WI38 (cell line): ENCODE measurements around the gene ACP3.
"Not testable (repeated sequence)": the region's sequence is repeated elsewhere in the genome, so short reads cannot be mapped to it uniquely, and the experiment has no call there.

Experiments
- H3K4me3 ChIP-seq: 2 replicates; pipeline ENCODE4 v1.5.1; 2011; ENCODE audit warnings: low read depth, mild to moderate bottlenecking, control low read depth, low read length
- TF ChIP-seq, protein P1 (sequence below): IDR thresholded peaks from 2 replicates; pipeline ENCODE4 v1.5.1; 2012; ENCODE audit warnings: low read depth, mild to moderate bottlenecking, control low read depth, low read length

Gene ACP3

DNA sequence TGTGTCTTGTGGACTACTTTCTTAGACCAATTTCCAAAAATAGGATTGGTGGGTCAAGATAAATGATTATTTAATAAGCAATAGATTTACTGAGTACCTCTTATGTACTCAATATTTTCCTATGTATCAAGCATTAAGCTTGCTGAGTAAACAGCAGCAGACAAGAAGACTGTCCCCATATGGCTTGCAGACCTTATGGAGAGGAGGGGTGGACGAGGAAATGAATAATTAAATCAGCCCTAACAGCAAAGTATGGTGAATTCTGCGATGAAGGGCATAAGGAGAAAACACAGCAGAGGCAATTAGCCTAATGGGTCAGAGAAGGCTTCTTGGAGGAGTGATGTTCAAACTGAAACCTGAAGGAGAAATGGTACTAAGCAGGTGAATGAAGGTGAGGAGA is 45.1 kb downstream of the ACP3 start:
- no peak overlapping the region for H3K4me3 ChIP-seq
- TF ChIP-seq, protein P1, sequence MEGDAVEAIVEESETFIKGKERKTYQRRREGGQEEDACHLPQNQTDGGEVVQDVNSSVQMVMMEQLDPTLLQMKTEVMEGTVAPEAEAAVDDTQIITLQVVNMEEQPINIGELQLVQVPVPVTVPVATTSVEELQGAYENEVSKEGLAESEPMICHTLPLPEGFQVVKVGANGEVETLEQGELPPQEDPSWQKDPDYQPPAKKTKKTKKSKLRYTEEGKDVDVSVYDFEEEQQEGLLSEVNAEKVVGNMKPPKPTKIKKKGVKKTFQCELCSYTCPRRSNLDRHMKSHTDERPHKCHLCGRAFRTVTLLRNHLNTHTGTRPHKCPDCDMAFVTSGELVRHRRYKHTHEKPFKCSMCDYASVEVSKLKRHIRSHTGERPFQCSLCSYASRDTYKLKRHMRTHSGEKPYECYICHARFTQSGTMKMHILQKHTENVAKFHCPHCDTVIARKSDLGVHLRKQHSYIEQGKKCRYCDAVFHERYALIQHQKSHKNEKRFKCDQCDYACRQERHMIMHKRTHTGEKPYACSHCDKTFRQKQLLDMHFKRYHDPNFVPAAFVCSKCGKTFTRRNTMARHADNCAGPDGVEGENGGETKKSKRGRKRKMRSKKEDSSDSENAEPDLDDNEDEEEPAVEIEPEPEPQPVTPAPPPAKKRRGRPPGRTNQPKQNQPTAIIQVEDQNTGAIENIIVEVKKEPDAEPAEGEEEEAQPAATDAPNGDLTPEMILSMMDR, result no peak

DNA sequence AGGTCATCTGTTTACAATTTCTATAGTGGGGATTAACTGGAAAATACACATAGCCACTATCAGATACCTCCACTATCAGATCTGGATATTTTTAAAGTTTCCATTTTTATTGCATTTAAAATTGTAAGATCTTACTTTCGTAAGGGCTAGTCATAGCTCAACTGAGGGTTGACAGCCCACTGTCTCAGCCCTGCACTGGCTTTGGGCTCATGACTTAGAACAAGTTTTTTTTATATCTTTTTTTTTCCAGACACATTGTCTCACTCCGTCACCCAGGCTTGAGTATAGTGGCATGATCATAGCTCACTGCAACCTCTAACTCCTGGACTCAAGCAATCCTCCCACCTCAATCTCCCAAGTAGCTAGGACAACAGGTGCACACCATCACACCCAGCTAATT is 51.3 kb downstream of the ACP3 start:
- no peak overlapping the region for H3K4me3 ChIP-seq
- TF ChIP-seq, protein P1, result no peak

DNA sequence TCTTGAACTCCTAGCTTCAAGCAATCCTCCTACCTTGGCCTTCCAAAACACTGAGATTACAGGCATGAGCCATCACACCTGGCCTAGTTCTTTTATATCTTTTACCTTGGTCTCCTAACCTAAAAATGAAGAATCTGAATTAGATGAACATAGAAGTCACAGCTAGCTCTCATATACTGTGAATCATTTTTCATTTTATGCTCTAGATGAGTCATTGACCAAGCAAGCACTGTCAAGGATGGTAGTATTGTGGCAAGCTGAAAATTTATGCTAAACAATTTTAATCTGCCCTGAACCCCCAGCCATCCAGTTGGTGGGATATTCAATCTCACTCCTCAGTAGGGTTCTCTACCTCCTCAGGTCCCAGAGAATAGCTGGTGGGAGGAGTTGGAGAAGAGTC is 51.8 kb downstream of the ACP3 start:
- H3K4me3 ChIP-seq, result no peak overlapping the region
- TF ChIP-seq, protein P1, result no peak

DNA sequence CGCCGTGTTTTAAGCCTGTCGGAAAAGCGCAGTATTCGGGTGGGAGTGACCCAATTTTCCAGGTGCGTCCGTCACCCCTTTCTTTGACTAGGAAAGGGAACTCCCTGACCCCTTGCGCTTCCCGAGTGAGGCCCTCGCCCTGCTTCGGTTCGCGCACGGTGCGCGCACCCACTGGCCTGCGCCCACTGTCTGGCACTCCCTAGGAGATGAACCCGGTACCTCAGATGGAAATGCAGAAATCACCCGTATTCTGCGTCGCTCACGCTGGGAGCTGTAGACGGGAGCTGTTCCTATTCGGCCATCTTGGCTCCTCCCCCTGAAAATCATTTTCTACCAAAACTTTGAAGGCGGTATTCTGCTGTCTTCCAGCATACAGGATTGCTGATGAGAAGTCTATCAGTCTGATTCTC is 59.7 kb downstream of the ACP3 start:
- H3K4me3 ChIP-seq, result not testable (repeated sequence)

DNA sequence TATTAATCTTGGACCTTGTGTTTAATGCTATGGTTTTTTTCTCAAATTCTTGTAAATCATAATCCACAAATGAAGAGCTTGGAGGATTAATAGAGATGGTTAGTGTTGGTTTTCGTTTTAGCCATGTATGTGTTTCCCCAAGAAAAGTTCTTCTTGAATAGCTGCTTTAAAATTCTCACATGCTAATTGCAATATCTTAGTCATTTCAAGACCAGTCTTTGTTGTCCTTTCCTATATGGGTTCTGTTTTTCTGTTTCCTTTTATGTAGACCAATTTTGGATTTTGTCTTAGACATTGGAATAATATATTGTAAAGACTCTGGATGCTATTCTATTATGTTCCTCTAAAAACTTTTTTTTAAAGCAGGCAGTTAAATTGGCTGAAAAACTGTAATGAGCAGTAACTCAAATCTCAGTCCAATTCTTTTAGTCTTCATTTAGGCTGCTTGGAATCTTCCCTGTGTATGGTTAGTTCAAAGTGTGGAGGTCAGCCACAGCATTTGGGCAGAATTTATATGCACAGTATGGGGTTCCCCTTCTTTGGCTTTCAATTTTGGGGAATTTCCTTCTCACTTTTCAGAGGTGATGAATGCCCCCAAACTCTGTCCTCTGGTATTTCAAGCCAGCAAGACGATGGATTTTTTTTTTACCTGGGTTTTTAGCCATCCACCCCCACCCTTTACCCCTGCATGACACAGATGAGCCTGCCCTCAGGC is 61.0 kb downstream of the ACP3 start:
- no peak overlapping the region for H3K4me3 ChIP-seq
- TF ChIP-seq, protein P1, result no peak

DNA sequence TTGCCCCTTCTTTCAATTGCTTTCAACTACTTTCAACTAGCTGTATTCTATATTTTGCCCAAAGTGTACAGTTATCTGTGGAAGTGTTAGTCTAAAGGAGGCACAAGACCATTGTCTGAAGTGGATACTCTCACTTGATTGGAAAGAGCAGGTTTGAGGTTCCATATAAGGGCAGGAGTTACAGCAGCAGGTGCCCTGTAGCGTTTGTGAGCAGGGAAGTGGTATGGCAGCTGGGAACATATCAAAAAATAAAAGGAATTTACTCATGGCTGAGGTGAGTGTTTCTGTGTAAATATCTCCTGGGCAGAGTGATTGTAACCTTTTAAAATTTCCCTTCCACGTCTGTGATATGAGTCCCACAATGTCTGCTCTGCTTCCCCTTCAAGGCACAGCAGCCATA is 61.6 kb downstream of the ACP3 start:
- TF ChIP-seq, protein P1, result no peak
- no peak overlapping the region for H3K4me3 ChIP-seq

DNA sequence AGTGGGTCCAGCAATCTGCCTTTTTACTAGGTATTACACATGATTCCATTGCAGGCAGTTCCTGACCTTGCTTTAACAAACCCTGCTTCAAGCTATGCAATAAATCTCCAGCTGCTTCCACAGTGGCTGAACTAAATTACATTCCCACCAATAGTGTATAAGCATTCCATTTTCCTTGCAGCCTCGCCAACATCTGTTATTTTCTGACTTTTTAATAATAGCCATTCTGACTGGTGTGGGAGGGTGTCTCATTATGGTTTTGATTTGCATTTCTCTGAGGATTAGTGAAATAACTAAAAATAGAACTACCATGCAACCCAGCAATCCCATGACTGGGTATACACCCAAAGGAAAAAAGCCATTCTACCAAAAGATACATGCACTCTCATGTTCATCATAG is 63.7 kb downstream of the ACP3 start:
- TF ChIP-seq, protein P1, result no peak
- no peak overlapping the region for H3K4me3 ChIP-seq

DNA sequence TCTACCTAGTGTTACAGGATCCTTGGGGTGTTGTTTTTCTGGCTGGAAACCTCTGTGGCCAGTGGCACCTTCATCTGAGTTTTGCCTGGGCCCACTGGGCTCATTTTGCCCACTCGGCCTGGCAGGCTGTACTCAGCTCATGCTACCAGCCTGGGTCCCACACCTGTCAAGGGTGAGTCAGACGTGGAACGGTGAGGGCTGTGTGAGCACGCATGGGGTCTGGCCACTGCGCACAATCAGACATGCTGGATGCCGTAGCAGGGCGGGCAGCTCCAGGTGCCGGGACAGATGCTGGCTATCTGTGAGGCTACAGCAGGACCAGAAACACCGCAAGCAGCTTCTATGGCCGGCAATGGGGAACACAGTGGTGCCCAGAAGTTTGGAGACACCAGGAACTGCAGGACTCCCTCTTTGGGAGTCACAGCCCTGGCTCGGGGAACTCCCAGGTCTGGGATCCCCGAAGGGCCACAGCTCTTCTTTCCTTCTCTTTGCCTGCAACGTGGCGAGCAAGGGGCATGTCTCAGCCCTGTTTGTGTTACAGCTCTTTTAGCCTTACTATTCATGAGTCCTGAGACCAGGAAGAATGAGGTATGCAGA is 64.2 kb downstream of the ACP3 start:
- no peak overlapping the region for H3K4me3 ChIP-seq
- TF ChIP-seq, protein P1, result no peak
